ENCODE measurements around the gene TCHH.
"Not testable (repeated sequence)": the region's sequence is repeated elsewhere in the genome, so short reads cannot be mapped to it uniquely, and the experiment has no call there.

TCHH gene, protein sequence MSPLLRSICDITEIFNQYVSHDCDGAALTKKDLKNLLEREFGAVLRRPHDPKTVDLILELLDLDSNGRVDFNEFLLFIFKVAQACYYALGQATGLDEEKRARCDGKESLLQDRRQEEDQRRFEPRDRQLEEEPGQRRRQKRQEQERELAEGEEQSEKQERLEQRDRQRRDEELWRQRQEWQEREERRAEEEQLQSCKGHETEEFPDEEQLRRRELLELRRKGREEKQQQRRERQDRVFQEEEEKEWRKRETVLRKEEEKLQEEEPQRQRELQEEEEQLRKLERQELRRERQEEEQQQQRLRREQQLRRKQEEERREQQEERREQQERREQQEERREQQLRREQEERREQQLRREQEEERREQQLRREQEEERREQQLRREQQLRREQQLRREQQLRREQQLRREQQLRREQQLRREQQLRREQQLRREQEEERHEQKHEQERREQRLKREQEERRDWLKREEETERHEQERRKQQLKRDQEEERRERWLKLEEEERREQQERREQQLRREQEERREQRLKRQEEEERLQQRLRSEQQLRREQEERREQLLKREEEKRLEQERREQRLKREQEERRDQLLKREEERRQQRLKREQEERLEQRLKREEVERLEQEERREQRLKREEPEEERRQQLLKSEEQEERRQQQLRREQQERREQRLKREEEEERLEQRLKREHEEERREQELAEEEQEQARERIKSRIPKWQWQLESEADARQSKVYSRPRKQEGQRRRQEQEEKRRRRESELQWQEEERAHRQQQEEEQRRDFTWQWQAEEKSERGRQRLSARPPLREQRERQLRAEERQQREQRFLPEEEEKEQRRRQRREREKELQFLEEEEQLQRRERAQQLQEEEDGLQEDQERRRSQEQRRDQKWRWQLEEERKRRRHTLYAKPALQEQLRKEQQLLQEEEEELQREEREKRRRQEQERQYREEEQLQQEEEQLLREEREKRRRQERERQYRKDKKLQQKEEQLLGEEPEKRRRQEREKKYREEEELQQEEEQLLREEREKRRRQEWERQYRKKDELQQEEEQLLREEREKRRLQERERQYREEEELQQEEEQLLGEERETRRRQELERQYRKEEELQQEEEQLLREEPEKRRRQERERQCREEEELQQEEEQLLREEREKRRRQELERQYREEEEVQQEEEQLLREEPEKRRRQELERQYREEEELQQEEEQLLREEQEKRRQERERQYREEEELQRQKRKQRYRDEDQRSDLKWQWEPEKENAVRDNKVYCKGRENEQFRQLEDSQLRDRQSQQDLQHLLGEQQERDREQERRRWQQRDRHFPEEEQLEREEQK (N-terminal part only)

DNA sequence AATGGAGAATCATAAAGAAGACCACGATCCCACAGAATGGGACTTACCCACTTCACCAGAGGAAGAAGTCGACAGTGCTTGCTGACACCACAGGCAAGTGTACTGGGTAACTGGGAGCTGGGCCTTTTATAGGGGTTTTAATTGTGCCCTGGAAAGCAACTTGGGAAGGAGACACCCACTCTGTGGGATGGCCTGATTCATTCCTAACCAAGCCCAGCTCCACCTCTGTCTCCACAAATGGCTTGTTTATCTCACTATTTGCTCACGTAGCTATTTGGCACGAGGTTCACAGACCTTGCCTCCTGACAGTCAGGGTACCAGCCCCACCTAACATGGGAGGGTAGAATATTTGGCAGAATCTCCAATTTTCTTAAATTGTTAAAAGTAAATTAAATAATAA, at the start of gene TCHH:
TSS of gene TCHH (minus strand) at position 101 of the 400 bp plus-strand sequence. CDS start 1,364 bp downstream, outside the sequence.
- no peak for DNase-seq

DNA sequence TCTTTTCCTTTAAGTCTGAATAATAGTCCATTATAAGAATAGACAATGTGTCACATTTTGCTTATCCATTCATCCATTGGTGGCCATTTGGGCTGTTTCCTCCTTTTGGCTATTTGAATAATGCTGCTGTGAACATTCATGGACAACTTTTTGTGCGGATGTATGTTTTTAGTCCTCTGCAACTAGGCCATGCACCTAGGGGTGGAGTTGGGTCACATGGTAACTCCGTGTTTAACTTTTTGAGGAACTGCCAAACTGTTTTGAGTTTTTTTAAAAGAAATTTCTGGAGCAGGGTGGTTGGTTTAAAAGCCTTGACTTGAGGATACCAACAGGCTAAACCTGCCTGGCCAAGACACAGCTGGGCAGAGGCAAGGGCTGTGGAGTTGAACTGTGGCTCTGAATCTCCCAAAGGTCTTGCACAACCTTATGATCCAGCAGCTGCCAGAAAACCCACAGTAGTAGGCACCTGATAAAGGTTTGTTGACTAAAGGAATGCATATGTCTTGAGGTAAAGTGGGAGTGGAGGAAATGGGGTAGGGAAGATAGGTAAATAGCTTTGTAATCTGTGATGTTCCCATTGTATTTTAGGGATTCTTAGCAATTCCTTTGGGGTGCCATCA, 49.4 kb upstream of the TCHH start:
- DNase-seq = no peak

DNA sequence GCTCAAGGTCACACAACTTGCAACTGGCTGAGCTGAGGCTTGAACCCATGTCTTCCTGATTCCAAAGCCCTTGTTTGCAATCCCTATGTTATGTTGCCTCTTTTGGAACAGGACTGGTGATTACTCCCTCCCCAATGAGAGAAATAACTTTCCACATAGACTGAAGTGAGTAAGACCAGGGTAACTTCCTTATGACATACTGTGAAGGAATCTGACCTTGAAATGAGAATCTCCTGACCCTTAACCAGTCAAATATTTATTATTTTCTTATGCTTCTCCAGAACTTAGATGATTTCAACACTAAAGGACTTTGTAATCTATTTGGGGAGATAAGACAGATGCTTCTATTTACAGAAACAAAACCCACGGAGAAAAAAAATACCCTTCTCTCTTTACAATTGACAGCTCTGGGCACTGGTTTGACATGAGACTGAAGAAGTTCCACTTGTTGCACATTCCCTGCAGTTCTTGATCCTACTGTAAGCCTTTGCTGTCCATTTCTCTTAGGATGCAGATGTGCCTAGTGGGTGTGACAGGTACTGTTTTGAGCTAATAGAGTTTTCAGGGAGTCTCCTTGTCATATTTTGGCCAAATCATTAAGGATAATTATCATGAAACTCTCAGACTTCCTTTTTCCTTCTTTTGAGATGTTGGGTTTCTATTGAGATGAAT, 47.7 kb upstream of the TCHH start:
- no peak for DNase-seq

DNA sequence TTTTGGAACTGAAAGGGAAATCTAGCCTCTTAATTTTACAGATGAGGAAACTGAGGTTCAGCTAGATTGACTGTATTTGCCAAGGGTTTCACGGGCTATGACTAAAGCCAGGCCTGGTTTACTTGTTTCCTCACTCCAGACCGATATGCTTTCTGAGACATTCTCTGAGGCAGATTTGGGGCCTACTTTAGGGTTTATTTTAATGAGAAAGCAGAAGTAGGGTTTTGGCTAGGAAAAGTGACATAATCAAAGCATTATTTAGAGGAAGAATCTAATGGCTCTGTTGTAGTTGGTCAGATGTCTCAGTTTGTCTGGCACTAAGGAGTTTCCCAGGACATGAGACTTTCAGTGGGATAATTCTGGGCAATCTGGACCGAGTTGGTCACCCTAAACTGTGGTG, 45.3 kb upstream of the TCHH start:
- DNase-seq = no peak

DNA sequence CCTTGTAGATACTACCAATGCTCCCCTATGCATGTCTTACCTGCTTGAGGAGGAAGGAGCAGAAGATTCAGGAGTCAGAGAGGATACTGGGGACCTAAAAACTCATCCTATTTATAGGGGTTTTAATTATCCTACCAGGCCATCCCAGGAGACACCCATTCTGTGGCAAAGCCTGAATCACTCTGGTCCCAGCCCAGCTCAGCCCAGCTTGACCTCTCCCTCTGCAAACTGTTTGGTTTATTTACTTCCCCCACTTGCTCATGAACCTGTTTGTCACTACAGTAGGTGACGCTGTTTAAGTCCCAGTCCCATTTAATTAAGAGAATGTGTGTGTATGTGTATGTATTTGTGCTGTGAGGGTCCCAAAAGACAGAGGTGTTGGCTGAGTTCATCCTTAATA, 43.9 kb upstream of the TCHH start, which contains the start of gene RPTN:
TSS of gene RPTN (minus strand) at position 85 of the 400 bp plus-strand sequence. CDS start 1,339 bp downstream, outside the sequence.
- DNase-seq = no peak

DNA sequence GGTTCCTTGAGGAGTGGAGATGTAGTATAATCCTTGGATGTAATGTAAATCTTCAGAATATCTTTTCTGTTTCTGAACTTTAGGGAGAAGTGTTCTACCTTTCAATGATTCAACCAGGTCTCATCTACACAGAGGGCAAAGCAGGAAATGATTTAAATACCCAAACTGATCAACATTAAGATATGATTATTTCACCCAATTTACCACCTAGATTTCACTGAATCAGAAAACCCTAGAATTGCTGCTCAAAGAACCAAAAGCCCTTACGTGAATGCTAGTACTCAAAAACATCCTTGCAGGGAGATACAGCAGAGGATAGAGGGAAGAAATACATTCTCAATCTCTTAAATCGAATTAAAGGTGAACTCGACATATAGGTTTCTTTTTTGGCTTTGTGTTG, 38.8 kb upstream of the TCHH start:
- no peak for DNase-seq

DNA sequence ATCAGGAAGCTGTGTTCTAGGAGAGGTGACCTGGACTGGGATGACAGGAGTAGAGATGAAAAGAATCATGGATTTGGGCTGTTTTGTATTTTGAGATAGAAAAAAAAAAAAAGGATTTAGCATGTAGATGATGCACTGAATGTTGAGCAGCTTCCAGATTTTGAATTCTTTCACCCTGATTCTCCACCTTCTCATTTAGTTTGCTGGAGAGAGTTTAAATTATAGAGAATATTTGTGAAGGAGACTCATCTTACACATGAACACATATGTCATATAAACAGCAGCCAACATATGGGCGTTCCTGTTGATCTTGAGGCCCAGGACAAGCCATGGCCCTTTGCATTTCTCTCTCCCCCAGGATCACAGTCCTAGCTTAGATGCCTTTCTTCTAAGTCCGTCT, 36.4 kb upstream of the TCHH start:
- no peak for DNase-seq

DNA sequence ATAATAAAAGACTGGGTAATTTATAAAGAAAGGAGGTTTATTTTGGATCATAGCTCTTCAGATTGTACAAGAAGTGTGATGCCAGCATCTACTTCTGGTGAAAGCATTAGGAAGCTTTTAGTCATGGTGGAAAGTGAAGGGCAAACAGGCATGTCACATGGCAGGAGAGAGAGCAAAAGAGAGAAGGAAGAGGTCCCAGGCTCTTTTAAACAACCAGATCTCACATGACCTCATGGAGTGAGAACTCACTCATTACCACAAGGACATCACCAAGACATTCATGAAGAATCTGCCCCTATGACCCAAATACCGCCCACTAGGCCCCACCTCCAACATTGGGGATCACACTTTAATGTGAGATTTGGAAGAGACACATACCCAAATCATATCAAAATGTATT, 33.7 kb upstream of the TCHH start:
- no peak for DNase-seq

DNA sequence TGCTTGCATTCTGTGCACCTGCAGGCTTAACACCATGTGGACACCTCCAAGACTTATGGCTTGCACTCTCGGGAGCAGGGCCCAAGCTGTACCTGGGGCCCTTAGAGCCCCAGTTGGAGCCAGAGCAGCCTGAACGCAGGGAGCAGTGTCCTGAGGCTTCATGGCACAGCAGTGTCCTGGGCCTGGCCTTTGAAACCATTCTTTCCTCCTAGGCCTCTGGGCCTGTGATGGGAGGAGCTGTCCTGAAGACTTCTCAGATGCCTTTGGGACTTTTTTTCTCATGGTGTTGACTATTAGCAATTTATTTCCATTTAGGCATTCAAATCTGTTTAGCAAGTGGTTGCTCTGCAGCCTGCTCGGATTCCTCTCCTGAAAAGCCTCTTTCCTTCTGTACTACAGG, 32.8 kb upstream of the TCHH start:
- DNase-seq = no peak

DNA sequence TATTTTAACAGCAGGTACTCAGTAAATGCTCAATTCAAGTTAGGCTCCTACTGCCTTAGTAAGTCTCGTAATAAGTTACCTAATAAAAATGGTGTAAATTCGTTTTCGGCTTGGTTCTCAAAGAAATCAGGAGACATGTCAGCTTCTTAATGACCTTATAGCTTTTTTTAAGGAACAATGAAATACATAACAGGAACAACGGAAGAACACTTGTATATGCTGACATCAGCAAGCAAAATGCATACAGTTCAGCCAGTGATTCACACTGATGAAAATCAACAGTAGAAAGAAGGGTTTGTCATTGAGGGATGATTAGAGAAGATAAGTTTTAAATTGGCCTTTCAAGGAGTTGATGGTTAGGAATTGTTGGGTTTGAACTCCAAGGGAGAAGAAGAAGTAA, 30.5 kb upstream of the TCHH start:
- DNase-seq = no peak

DNA sequence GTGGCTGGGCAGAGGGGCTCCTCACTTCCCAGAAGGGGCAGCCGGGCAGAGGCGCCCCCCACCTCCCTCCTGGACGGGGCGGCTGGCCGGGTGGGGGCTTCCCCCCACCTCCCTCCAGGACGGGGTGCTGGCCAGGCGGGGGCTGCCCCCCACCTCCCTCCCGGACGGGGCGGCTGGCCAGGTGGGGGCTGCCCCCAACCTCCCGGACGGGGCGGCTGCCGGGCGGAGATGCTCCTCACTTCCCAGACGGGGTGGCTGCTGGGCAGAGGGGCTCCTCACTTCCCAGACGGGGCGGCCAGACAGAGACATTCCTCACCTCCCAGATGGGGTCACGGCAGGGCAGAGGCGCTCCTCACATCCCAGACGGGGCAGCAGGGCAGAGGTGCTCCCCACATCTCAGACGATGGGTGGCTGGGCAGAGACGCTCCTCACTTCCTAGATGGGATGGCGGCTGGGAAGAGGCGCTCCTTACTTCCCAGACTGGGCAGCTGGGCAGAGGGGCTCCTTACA, 29.5 kb upstream of the TCHH start:
- not testable (repeated sequence) for DNase-seq

DNA sequence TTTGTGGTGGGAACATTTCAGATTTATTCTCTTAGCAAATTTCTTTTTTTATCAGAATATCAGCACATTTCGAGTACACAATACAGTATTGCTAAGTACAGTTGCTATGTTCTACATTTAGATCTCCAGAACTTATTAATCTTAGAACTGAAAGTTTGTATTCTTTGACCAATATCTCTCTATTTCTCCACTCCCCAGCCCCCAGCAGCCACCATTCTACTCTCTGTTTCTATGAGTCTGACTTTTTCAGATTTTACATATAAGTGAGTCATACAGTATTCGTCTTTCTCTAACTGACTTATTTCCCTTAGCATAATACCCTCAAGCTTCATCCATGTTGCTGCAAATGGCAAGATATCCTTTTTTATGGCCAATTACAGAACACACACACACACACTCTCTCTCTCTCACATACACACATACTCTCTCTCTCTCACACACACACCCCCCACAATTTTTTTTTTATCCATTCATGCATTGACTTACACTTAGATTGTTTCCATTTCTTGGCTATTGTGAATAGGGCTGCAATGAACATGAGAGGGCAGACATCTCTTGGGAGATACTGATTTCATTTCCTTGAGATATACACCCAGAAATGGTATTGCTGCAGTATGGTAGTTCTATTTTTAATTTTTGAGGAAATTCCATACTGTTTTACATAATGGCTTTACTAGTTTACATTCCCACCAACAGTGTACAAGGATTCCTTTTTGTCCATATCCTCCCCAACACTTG, 28.1 kb upstream of the TCHH start:
- no peak for DNase-seq

DNA sequence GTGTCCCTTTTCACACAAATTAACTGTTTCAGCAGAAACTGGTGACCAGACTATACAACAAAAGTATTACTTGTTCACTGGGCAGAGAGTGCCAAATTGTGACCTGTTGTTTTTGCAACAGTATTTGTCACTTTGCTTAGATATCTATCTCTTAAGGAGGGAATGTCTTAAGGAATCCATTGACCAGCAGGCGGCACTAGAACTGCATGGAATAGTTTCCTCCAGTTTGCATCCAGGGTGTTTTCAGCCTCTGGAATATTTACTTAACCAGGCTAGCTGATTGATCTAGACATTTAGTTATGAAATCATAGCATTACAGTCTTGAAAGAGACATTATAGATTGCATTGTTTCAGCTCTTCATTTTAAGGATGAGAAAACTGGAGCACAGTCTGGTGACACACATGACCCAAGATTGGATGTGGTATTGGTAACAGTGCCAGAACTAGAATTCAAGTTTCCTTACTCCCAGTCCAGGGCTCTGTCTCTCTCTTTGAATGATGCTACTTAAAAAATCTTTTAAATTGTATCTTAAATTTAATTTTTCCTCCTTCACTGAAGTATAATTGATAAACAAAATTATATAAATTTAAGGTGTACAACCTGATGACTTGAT, 26.8 kb upstream of the TCHH start:
- no peak for DNase-seq

DNA sequence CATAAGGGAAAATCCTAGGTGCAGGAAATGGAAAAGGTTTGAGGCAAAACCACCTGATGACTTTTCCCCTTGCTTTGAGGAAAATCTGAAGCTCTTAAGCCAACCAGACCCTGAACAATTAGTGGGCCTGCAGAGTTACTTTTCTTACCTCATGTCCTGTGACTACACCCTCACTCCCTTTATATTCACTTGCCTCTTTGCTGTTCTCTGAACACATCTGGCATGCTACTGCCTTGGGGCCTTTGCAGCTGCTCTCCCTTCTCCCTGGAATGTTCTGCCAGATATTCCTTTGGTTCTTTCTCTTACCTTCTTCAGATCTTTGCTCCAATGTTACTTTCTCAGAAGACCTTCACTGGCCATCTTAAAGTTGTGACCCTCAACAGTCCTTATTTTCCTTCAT, 22.0 kb upstream of the TCHH start:
- no peak for DNase-seq

DNA sequence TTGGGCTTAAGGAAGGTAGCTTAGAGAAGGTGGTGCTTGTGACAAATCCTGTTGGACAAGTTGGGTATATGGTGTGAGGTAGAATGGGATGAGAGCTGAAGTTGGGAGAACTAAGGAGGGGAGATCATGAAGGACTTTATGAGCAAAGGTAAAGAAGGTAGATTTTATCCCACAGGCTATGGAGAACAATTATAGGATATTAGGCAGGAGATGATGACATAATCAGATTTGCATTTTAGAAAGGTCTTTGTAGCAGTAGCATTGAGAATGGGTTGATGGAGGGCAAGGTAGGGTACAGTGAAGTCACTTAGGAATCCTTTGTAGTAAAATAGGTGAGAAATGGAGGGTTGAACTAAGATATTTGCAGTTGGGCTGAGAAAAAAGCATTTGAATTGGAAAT, 14.9 kb upstream of the TCHH start:
- no peak for DNase-seq

DNA sequence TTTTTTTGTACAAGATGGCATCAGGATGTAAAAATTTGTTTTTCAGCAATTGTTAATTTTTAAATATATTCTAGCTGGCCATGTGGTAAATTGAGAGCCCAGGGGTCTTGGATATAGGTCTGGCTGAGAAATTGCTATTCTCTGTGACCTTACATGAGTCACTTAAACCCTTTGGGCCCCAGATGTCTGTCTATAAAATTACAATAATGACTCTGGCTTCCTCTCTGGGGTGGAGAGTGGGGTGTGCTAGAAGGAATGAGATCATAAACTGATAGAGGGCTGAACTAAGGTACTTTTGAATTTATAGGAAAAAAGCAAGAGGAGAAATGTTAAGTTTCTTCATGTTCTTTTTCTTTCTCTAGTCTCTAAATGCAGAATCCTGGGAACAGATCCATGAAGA, 12.4 kb upstream of the TCHH start:
- DNase-seq = no peak

DNA sequence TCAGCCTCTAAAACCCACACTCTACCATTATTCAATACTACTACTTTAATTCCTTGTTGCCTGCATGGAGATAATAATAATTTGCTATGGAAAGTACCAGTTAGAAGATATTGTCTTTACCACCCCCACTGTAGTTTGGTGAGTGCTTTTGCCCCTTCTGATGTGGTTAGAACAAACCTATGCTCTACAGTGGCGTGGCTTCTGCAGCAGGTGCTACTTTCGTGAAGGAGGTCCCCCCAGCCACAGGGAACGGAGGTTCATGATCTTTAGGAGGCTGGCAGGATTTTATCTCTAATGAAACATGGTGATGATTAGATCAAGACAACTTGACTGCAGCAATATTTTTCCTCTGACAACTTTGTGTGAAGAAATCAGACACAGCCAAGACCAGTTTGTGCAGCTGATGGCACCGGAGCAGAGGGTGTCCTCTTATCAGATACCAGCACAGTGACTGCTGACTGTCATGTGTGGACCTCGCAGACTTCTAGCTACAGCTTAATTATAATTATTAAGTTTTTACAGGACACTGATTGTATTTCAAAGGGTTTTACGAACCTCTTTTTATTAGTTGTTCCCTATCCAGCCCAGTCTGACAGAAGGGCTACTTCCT, 10.7 kb upstream of the TCHH start:
- no peak for DNase-seq

DNA sequence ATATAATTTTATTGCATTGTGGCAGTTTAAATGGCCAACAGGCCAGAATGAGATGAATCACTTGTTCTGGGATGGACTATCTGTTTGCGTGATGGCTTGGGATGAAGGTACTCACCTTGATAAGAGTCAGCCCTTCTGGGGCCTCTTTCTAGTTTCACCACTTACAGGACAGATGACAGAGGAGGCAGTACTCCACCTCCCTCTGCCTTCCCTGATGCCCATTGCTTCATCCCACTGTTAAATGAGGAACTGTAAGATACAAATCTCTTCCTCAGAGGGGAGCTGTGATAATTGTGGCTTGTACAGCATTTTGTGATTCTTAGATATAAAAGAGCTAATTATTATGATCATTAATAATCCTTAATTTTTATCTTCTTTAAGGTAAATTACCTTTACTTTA, 3.7 kb upstream of the TCHH start:
- DNase-seq = no peak

DNA sequence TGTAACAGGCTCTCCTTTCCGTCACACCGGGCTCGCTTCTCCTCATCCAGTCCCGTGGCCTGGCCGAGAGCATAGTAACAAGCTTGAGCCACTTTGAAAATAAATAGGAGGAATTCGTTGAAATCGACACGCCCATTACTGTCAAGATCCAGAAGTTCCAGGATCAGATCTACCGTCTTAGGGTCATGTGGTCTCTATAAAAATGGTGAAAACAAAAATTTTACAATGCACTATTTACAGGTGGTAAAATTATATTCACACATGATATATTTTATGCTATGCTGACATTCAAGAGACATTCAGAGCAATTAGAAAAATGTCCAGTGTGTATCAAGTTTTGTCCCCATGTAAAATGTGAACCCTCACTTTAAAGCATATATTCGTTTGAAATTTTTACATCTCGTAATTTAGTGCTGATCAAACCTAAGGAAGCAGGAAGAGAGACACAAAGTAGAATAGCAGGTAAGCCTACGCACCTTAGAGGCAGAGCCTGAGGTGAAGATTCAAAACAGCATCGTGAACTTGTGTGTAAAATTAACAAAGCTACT, 2.3 kb downstream of the TCHH start:
- no peak for DNase-seq
